ENCODE measurements around the gene ATP5PO.
"Not testable (repeated sequence)": the region's sequence is repeated elsewhere in the genome, so short reads cannot be mapped to it uniquely, and the experiment has no call there.

Gene ATP5PO

GRCh38 chr21:33865996-33866575 is 49.5 kb downstream of the ATP5PO start:
- DNase-seq = no peak

- no peak for DNase-seq
Measured at GRCh38 chr21:33865176-33865575, 50.4 kb downstream of the ATP5PO start.

GRCh38 chr21:33864150-33864549 is 51.5 kb downstream of the ATP5PO start:
- no peak for DNase-seq

- DNase-seq = not testable (repeated sequence)
Measured at GRCh38 chr21:33863191-33863590, 52.4 kb downstream of the ATP5PO start.

- no peak for DNase-seq
Measured at GRCh38 chr21:33861125-33861524, 54.5 kb downstream of the ATP5PO start.

- DNase-seq = no peak
Measured at GRCh38 chr21:33860332-33860879, 55.2 kb downstream of the ATP5PO start.

- no peak for DNase-seq
Measured at GRCh38 chr21:33859373-33860102, 56.1 kb downstream of the ATP5PO start.

GRCh38 chr21:33858667-33859372 is 56.8 kb downstream of the ATP5PO start:
- DNase-seq = no peak

GRCh38 chr21:33857846-33858666 is 57.5 kb downstream of the ATP5PO start:
- DNase-seq = no peak

- DNase-seq = no peak
Measured at GRCh38 chr21:33856893-33857527, 58.6 kb downstream of the ATP5PO start.

GRCh38 chr21:33855190-33855589 is 60.4 kb downstream of the ATP5PO start:
- no peak for DNase-seq

- no peak for DNase-seq
Measured at GRCh38 chr21:33854604-33855003, 61.0 kb downstream of the ATP5PO start.
